GM21737 (cell line): ENCODE measurements around the gene ZBP1.

Source experiments
- ATAC-seq: cut with Tn5 transposase; IDR thresholded peaks from one replicate; pipeline ENCODE4 v1.9.1; 2021; ENCODE audit warnings: mild to moderate bottlenecking, moderate library complexity; ENCODE audit not compliant: unreplicated experiment

Gene ZBP1

DNA sequence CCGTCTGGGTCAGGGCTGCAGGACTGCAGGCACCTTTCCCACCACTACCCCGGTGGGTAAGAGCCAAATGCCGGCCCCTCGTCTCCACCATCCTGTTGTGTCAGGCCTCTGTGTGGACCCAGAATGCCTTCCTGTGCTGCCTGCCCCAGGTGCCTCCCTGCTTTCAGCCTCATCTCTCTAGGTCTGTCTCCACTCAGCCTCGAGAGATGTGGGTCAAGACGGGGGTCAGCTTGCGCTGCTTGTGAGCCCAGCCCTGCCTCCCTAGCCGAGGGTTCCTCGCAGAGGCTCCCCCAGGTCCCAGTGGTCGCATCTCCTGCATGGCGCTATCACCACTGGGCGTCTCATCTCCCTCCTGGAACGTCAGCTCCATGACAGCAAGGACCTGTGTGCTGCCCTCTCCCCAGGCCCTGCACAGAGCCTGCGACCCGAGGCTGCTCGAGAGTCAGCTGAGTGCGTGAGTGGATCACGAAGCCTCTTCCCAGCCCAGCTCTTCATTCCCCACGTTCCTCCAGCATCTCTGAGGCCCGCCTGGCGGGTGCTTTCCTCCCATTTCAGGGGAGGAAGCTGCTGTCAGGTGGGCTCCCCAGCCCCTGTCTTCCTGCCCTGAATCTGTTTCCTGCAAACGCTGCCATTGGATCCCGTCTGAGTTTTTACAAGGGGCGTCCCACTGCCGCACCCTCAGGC is 38.7 kb upstream of the ZBP1 start:
- ATAC-seq: no peak

DNA sequence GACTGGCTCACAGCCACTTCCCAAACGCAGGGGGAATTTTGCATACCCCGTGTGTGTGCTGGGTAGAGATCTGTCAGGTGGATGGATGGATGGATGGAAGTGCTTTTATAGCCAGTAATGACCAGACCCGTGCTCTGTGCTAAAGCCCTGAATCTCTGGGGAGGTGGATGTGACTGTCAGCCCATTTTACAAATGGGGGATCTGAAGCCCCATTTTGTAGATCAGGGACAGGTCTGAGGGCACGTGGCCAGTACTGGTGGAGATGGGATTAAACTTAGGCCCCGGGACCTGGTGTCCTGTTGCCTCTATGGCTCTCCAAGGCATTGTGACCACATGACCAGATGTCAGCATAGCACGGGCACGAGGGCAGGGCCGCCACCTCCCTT is 38.2 kb upstream of the ZBP1 start:
- no peak for ATAC-seq

DNA sequence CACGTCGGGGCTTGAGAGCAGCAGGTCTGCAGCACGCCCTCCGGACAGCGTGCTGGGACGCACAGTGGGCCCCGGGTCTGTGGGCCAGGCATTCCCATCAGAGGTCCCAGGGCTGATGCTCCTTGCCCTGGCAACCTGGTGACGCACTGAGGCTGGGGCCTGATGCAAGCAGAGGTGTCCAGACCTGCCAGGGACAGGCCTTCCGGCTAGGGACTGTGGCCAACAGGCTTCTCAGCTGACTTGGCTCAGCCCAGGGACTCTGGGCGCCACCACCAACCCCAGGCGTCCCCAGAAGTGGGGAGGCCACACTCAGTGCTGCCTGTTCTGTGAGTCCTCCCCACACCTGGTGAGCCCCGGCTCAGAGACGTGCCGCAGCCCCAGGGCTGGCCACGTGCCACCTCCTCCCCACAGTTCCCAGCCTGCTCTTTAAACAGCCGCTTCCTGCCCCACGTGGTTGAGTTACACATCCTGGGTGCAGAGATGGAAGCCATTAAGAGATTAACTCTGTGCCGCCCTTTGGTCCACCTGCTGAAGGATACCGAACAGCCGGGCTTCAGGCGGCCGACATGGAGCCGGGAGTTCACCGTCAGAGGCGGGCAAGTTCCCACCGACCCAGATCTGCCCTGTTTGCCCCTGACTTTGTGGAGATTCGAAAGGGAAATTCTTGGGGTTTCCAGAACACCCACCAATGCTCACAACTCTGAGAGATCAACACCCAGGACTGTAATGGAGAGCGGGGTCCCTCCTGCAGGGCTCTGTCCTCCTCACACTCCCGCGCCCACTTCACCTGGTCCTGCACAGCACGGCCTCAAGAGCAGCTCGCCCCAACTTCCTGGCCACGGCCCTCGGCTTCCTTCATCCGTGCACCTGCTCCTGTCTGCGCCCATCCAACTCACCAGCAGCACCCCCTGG is 37.6 kb upstream of the ZBP1 start:
- no peak for ATAC-seq

DNA sequence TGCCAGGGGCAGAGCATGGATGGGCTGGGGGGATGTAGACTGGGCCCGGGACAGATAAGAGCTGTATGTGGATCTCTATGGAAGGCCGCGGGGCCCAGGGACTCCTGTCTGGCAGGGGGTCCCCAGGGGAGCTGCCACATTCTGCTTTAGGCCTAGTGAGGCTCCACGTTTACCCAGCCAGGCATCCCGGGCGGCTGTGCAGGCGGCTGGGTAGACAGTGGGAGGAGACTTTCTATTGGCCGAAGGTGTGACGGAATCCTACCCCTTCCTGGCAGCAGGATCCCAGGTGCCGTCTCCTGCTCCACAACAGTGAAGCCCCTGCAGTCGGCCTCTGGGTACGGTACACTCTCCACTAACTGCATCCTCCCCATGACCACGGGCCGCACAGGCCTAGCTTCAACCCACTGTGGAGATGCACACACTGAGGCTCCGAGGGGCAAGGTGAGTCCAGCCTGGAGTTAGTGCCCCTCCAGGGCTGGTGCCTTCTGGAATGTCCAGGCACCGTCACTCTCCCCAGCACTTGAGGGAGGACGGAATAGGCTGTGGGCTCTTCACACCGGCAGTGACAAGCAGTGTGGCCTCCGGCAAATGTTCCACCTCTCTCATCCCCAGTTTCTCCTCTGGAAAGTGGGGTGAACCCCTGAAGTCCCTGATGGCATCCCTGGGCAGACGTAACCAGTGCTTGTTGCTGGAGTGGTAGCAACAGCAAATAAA is 36.8 kb upstream of the ZBP1 start:
- no peak for ATAC-seq

DNA sequence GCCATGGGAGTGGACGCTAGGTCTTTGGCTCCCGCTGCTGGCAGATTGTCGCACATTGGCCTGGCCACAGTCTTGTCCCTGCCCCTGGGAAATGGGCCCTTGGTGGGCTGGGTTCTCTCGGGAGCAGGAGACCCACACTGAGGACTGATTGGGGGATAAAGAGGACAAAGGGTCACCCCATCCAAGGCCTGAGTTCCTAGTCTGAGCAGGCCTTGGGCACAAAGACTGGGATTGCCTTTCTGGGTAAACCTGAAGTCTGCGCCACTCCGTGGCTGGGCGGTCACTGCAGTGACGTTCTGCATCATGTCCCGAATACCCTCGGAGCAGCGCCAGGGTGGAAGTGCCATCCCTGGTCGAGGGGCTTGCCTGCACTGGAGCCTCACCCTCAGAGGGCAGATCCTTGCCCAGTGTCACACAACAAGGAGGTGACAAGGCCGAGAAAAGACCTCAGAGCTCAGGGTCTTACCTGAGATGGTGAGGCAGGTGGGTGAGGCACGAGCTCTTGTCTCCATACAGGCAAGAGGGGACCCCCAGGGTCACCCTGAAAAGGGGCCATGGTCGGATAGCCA is 36.1 kb upstream of the ZBP1 start:
- no peak for ATAC-seq

DNA sequence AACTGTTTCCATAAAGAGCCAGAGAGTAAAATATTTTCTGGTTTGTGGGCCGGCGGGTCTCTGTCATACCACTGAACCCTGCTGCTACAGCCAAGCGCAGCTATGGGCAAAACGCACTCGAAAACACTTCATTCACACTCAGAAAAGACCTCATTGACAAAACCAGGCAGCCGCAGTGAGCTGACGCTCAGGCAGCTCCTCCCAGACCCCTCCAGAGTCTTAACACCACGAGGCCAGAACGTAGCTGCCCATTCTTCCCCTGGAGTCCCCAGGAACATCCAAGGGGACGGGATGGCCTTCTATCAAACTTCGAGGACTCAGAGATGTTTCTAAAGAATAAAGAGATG is 35.6 kb upstream of the ZBP1 start:
- no peak for ATAC-seq

DNA sequence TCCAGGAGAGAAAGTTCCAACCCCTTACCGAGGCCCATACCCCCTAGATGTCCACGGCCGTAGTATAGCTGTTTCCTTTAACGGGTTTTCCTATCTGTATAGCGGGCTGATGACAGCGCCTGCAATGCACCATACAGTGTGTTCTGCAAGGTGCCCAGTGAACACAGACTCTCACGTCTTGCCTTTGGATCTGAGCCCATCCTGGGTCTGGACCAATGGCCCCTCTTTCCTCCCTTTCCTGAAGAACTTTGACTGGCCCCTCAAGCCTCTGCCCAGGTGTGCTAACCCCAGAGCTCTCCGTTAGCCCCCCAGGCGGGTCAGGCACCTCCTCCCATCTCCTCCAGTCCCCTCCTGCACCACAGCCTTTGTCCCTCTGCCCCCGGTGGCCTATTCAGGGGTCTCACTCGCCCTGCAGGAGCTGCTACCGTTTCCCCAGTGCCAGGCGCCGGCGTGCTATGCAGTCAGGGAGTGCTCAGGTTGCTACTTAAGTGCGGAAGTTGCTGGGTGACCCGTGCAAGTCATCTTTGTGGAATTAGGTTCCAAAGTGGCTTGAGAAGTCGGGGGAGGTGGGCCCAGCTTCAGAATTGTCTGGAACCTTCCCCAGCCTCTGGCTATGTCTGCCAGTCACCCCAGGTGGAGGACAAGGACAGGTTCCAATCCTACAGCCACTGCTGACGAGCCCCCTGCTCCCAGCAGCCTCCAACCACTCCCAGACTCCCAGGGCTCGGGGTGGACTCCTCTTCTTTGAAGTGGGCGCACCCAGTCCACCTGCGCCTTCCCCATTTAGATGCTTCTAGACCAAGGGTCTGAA is 35.0 kb upstream of the ZBP1 start:
- no peak for ATAC-seq

DNA sequence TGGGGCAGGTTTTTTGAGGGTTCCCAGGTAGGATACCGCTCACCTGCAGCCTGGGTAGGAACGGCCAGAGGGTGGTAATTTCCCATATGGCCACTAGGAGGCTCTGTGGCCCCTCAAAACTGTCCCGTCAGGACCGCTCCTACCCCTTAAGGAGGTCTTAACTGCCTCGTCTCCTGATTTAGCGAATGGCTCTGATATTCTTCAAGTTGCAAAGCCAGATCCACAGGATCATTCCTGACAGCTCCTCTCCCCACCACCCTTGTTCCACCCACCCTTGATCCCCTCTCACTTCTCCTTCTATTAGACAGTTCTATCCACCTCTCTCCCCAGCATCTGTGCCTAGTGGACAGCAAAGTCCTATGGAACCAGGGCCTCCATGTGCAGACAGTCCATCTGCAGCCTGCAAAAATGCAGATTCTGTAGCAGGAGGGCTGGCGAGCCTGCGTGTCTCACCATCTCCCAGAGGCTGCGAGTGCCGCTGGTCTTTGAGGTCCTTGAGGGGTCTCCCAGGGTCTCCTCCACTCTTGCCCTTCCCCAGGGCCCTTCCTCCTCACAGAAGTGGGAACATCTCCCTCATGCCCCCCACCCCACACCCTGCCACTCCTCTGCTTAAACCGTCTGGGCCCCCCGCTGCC is 34.3 kb upstream of the ZBP1 start:
- peak; percentile 58 for ATAC-seq

DNA sequence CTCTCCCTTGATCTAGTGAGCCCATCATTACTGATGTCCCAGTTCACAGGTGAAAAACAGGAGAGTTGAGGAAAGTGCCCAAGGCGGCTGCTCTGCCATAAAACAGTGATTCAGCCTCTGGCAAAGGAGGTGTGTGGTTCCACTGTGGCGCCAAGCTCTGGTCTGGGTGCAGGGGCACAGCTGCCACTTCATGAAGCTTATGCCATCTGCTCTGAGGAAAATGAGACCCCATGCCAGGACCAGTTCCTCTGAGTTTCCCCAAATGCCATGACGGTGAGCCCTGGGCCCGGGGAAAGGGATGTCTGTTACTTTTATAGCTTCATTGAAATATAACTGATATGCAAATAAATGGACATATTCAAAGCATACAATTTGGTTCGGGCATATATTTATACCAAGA is 33.7 kb upstream of the ZBP1 start:
- no peak for ATAC-seq

DNA sequence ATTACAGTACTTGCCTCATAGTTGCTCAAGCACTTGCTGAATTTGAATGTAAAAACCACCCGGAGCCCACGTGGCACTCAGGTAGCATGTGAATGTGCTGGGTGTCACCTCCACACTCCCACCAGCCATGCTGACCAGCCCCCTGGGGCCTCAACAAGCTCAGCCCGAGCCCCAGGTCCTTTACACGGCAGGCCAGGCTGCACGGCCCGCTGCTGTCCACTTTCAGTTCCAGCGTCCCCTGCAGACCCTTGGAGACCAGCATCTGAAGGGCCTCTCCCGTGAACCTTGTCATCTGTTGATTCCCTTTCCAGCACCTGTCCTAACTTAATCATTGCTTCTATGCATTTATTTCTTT is 33.3 kb upstream of the ZBP1 start:
- ATAC-seq: no peak

DNA sequence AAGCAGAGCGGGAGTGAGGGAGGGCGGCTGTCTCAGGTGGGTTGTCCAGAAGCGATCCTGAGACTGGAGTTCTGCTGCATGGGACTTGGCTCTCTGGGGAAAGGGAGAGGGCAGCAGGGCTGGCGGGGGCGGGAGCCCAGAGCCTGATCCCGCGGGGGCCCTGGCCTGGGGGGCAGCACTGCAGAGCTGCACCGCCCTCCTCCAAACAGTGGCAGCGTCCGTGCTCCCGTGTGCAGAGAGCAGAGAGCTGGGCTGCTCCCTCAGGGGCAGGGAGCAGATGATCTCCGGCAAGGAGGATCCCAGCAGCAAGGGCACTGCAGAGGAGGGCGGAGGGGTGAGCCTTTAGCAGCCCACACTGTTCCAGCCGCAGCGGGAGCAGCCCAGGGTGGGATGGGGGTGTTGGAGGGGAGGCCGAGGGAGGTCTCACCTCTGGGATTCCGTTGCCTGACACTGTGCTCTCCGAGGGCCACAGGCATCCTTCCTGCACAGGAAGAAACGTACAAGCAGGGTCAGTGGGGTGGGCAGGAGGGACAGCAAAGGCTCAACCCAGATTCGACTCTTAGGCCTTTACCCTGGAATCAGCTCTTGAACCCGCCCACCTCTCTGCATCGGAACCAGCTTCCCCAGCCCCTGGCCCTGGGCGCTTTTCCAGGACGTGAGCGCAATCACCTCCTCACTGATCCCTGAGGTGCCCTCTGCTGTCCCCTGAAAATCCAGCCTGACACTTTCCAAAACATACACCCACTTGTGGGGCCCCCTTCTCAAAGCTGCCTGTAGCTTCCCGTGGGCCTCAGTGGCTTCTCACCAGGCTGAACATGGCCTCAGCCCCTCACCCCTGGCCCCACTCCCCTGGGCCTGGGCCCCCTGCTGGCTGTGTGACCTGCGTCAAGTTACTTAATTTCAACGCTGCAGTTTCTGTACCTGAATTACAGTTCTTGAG is 32.6 kb upstream of the ZBP1 start:
- ATAC-seq: no peak

DNA sequence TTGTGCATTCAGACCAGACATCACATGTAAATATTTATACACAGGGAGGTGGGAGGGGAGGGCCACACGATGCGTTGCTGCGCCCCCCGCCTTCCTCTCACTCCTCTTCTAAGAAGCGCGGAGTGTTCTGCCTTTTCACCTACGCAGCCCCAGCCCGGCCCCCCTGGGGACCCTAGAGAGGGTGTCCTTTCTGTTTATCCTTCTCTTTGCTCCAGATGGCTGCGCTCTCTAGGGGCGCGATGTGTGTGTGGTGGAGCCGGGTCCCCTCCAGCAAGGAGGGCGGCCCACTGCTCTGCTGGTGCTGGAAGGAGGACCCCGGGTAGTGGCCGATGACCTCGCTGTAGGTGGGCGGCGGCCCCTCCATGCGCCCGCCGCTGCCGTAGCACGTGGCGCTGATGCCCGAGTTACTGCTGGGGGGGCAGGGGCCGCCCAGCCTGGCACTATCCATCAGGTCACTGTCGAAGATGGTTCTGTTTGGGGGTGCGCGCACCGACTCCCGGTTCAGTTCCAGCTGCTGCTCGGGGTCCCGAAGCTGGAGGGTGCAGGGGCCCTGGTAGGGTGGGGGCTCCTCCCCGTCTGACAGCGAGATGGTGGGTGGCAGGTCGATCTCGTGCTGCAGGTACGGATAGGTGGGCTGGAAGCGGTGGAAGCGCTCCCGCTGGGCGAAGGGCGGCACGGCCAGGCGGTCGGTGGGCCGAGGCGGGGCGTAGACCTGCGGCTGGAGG is 31.8 kb upstream of the ZBP1 start:
- no peak for ATAC-seq

DNA sequence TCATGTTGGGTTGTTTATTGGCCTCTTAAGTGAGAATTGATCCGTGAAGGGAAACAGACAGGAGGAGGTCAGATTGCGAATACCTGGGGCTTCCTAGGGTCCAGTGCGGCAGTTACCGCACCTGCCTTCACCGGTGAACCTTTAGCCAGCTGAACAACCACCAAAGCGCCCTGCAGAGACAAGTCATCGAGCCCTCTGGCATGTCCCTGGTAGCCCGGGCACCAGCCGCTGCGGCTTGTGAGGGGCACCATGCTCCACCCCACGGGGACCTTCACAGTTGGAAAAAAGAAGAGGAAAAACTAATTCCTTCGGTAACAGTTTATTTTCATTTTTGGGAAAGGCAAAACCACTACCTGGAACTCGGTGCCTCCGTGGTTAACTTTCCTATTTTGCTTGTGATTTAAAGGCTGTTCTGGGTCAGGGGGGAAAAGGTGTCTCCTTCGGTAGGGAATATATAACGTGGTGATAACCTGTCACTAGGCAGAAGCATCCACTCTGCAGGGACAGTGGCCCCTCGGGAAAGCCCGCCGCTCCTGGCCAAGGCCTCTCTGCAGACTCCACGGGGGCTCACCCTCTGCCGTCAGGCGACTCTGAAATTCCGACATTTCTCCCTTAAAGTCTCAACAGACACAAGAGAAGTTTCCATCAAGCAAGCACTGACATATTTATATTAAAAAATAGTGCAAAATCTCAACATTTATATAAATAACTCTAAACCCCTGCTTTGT is 30.7 kb upstream of the ZBP1 start:
- ATAC-seq: no peak

DNA sequence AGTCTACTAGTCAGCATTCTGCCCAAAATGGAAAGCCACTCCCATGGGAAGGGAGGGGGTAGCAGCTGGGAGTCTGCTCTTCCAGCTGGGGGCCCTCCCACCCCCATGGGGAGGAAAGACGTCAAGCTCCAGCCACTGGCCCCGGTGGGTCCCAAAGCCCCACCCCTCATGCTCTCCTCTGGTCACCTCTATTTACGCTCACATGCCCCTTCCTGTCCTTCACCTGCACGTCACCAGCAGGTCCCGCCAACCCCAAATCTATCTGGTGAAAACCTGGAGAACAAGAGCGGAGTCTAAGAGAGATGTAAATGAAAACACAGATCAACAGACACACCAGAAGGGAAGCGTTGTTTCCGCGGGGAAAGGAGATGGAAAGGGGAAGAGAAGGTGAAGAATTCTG is 30.0 kb upstream of the ZBP1 start:
- no peak for ATAC-seq

DNA sequence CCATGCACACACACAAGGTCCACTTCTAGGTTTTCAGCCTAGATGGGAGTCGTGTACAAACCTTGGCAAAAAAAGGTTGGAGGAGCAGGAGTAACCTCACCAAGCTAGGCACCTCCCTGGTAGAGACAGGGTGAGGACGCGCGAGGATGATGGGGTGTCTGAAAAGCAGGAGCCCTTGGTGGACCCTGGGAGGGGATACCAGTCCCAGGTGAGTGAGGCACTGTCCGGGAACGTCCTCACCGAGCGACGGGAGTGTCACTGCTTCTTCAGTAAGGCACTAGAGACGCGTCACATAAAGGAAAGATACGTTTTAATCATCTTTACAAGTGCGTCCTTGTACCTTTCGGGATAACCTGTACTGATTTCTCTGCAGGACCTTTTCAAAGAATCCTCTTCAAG is 29.4 kb upstream of the ZBP1 start:
- no peak for ATAC-seq

DNA sequence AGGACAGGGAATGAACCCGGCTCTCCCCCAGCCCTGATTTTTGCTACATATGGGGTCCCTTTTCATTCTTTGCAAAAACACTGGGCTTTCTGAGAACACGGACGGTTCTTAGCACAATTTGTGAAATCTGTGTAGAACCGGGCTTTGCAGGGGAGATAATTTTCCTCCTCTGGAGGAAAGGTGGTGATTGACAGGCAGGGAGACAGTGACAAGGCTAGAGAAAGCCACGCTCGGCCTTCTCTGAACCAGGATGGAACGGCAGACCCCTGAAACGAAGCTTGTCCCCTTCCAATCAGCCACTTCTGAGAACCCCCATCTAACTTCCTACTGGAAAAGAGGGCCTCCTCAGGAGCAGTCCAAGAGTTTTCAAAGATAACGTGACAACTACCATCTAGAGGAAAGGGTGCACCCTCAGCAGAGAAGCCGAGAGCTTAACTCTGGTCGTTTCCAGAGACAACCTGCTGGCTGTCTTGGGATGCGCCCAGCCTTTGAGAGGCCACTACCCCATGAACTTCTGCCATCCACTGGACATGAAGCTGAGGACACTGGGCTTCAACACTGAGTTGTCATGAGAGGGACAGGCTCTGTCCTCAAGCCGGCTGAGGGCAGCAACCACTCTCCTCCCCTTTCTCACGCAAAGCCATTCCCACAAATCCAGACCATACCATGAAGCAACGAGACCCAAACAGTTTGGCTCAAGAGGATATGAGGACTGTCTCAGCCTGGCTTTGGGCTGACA is 28.8 kb upstream of the ZBP1 start:
- ATAC-seq: no peak
